SK-N-SH (cell line): Measurements from ENCODE around the gene SMIM3. TPM values are rescaled to one million over a fixed set of nuclear protein-coding genes. Genes with fewer than 3 reads are reported as not detected.

Experiments
- CTCF ChIA-PET: fragments of 300-600, 350-600 bp; formaldehyde crosslinking; extraction: SDS; loops from one replicate; lab custom pipeline; 2021; lab: Yijun Ruan, JAX
- POLR2A ChIA-PET: fragments of 350-600 bp; sonication (Branson Sonifier 250); formaldehyde crosslinking; extraction: SDS; loops from one replicate; lab custom pipeline; 2020; ENCODE audit warnings: antibody characterized with exemption, inconsistent platforms; lab: Yijun Ruan, JAX
- DNase-seq: peaks from one replicate; pipeline ENCODE4 v3.0.0; 2012
- H2AFZ ChIP-seq: fragments of 200-600 bp; sonication (generic); 2 replicates; pipeline ENCODE4 v1.8.1; 2016; ENCODE audit warnings: antibody characterized with exemption, mild to moderate bottlenecking, low read depth
- H3F3A ChIP-seq: fragments of 200-600 bp; sonication (generic); replicated peaks from 2 replicates; pipeline ENCODE3; 2016; ENCODE audit warnings: antibody characterized with exemption, mild to moderate bottlenecking; ENCODE audit not compliant: insufficient read depth
- H3K27ac ChIP-seq, 2 experiments: fragments of 200-500 bp in 1 of 2; fragments of 200-600 bp in 1 of 2; sonication (Bioruptor generic) in 1 of 2; sonication (generic), shearing (Covaris generic) in 1 of 2; 2 replicates each; pipeline versions ENCODE4 v1.5.1 to v1.6.1; 2014 to 2016; ENCODE audit warnings: low read depth in 2 of 2, inconsistent platforms in 1 of 2, low read length in 1 of 2, mild to moderate bottlenecking in 1 of 2, mixed read lengths in 1 of 2
- H3K27me3 ChIP-seq: fragments of 200-600 bp; sonication (generic), shearing (Covaris generic); 2 replicates; pipeline ENCODE4 v1.6.1; 2016; ENCODE audit warnings: mixed run types; ENCODE audit not compliant: insufficient read depth
- H3K36me3 ChIP-seq, 2 experiments: fragments of 200-500 bp in 1 of 2; fragments of 200-600 bp in 1 of 2; sonication (Bioruptor generic) in 1 of 2; sonication (generic) in 1 of 2; replicated peaks in 1 of 2; 2 replicates each; pipeline versions ENCODE3 to v1.5.1; 2014 to 2016; ENCODE audit warnings: low read length in 1 of 2, mild to moderate bottlenecking in 1 of 2; ENCODE audit not compliant: insufficient read depth in 2 of 2, control insufficient read depth in 1 of 2
- H3K4me1 ChIP-seq, 2 experiments: fragments of 200-500 bp in 1 of 2; fragments of 200-600 bp in 1 of 2; sonication (Bioruptor generic) in 1 of 2; sonication (generic), shearing (Covaris generic) in 1 of 2; 2 replicates each; pipeline versions ENCODE4 v1.5.1 to v1.6.1; 2014 to 2016; ENCODE audit warnings: low read depth in 1 of 2, low read length in 1 of 2, mixed run types in 1 of 2; ENCODE audit not compliant: insufficient read depth in 2 of 2, control insufficient read depth in 1 of 2
- H3K4me2 ChIP-seq: fragments of 200-600 bp; sonication (generic), shearing (Covaris generic); 2 replicates; pipeline ENCODE4 v1.6.1; 2017; ENCODE audit warnings: mixed run types
- H3K4me3 ChIP-seq, 2 experiments: fragments of 200-500 bp in 1 of 2; fragments of 200-600 bp in 1 of 2; sonication (Bioruptor generic) in 1 of 2; sonication (generic), shearing (Covaris generic) in 1 of 2; 2 replicates each; pipeline versions ENCODE4 v1.5.1 to v1.8.1; 2014 to 2016; ENCODE audit warnings: low read depth in 2 of 2, inconsistent platforms in 1 of 2, low read length in 1 of 2, mild to moderate bottlenecking in 1 of 2, mixed read lengths in 1 of 2, moderate library complexity in 1 of 2
- H3K79me2 ChIP-seq: fragments of 200-600 bp; sonication (generic); 2 replicates; pipeline ENCODE4 v1.8.1; 2017; ENCODE audit warnings: mild to moderate bottlenecking; ENCODE audit not compliant: insufficient read depth
- H3K9ac ChIP-seq: fragments of 200-600 bp; sonication (generic); 2 replicates; pipeline ENCODE4 v1.6.1; 2017; ENCODE audit warnings: mixed run types
- H3K9me2 ChIP-seq: fragments of 200-600 bp; sonication (generic); 2 replicates; pipeline ENCODE4 v1.6.1; 2017; ENCODE audit warnings: mixed run types
- H3K9me3 ChIP-seq: fragments of 200-600 bp; sonication (generic); 2 replicates; pipeline ENCODE4 v1.6.1; 2017; ENCODE audit warnings: mixed run types, mild to moderate bottlenecking, moderate library complexity
- H4K20me1 ChIP-seq: fragments of 200-600 bp; sonication (generic); 2 replicates; pipeline ENCODE4 v1.6.1; 2017; ENCODE audit warnings: mild to moderate bottlenecking, mixed run types; ENCODE audit not compliant: insufficient read depth
- CHD2 ChIP-seq: fragments of 150-350 bp; IDR thresholded peaks from 2 replicates; pipeline ENCODE4 v1.6.1; 2018; ENCODE audit warnings: low read length; ENCODE audit not compliant: partially characterized antibody
- CTCF ChIP-seq: fragments of 200-600 bp; sonication (generic); IDR thresholded peaks from 2 replicates; pipeline ENCODE4 v1.6.1; 2017; ENCODE audit warnings: antibody characterized with exemption, mild to moderate bottlenecking, moderate library complexity
- FOSL2 ChIP-seq: IDR thresholded peaks from 2 replicates; pipeline ENCODE4 v1.4.0; 2012; ENCODE audit warnings: low read depth, mild to moderate bottlenecking, moderate library complexity, borderline replicate concordance
- GABPA ChIP-seq: IDR thresholded peaks from 2 replicates; pipeline ENCODE4 v1.4.0; 2012; ENCODE audit warnings: low read depth, mild to moderate bottlenecking
- MAX ChIP-seq: IDR thresholded peaks from 2 replicates; pipeline ENCODE4 v1.4.0; 2012; ENCODE audit warnings: low read depth
- MXI1 ChIP-seq: IDR thresholded peaks from 2 replicates; pipeline ENCODE4 v1.6.1; 2012; ENCODE audit warnings: mild to moderate bottlenecking, low read depth, low read length, improper control_type of control experiment
- NFIC ChIP-seq: IDR thresholded peaks from 2 replicates; pipeline ENCODE4 v1.4.0; 2012; ENCODE audit warnings: borderline replicate concordance
- PBX3 ChIP-seq: IDR thresholded peaks from 2 replicates; pipeline ENCODE4; 2012
- POLR2AphosphoS5 ChIP-seq: IDR thresholded peaks from 2 replicates; pipeline ENCODE4 v1.6.1; 2012; ENCODE audit warnings: low read depth, low read length
- RAD21 ChIP-seq: IDR thresholded peaks from 2 replicates; pipeline ENCODE4 v1.6.1; 2012; ENCODE audit warnings: mild to moderate bottlenecking, low read length
- REST ChIP-seq: IDR thresholded peaks from 2 replicates; pipeline ENCODE4 v1.6.1; 2012; ENCODE audit warnings: mild to moderate bottlenecking, low read depth, low read length, moderate library complexity
- RFX5 ChIP-seq: IDR thresholded peaks from 2 replicates; pipeline ENCODE4 v1.6.1; 2012; ENCODE audit warnings: mild to moderate bottlenecking, improper control_type of control experiment, low read length
- RXRA ChIP-seq: IDR thresholded peaks from 2 replicates; pipeline ENCODE4 v1.4.0; 2012; ENCODE audit warnings: low read depth, mild to moderate bottlenecking, borderline replicate concordance
- SMC3 ChIP-seq: IDR thresholded peaks from 2 replicates; pipeline ENCODE4 v1.6.1; 2012; ENCODE audit warnings: low read depth, low read length, improper control_type of control experiment
- TAF1 ChIP-seq: IDR thresholded peaks from 2 replicates; pipeline ENCODE4 v1.6.1; 2012; ENCODE audit warnings: low read depth, mild to moderate bottlenecking, low read length, moderate library complexity, borderline replicate concordance
- TCF12 ChIP-seq: IDR thresholded peaks from 2 replicates; pipeline ENCODE4 v1.4.0; 2012
- USF1 ChIP-seq: IDR thresholded peaks from 2 replicates; pipeline ENCODE4 v1.4.0; 2012; ENCODE audit warnings: low read depth, borderline replicate concordance
- USF2 ChIP-seq: fragments of 150-350 bp; IDR thresholded peaks from 2 replicates; pipeline ENCODE4 v1.6.1; 2017; ENCODE audit warnings: antibody characterized with exemption, low read length, low read depth, borderline replicate concordance
- ZBTB33 ChIP-seq: IDR thresholded peaks from 2 replicates; pipeline ENCODE4 v1.4.0; 2012; ENCODE audit warnings: low read depth, borderline replicate concordance
- whole genome bisulfite sequencing: methylation state at CpG from one replicate; pipeline ENCODE4 v1.1.6; 2017; ENCODE audit warnings: low lambda C conversion rate; 5-methylcytosine and 5-hydroxymethylcytosine counted together
- polyA plus RNA-seq, 3 experiments: library from polyadenylated mRNA; depleted of rRNA; stranded (reverse); fragments of >200 nt; gene quantifications; 2 replicates each; pipeline ENCODE4 v1.2.3, GENCODE V29; 2012

Gene SMIM3
- polyA plus RNA-seq, 1 of the 3 experiments (the other 2 are of a cell fraction), result 39.9 TPM

GRCh38 chr5:150809363-150809762 lies 30.8 kb downstream of the SMIM3 start:
- CTCF ChIA-PET, result interaction anchor here (0.8 to 1.4 kb wide), 2 partner anchors 8 to 37 kb away, joined by 3 to 6 read pairs; partner anchors contain the start of gene IRGM
- H4K20me1 ChIP-seq, result no peaks in the 10 kb centered on the region

More at GRCh38 chr5:150809363-150809762, 30.8 kb downstream of the SMIM3 start:
- H3F3A ChIP-seq, result no peaks in the 10 kb centered on the region
- no peak overlapping the region for H3K9ac ChIP-seq
- H3K27ac ChIP-seq, result no peak overlapping the region
- H3K4me1 ChIP-seq, result no peaks in the 10 kb centered on the region
- H3K27me3 ChIP-seq, result no peaks in the 10 kb centered on the region
- H3K4me2 ChIP-seq, result no peak overlapping the region
- POLR2A ChIA-PET, result no interaction called here
- peaks cover 0 to 3% of the 10 kb centered on the region in 2 experiments for H3K36me3 ChIP-seq
- no peak overlapping the region for H2AFZ ChIP-seq
- TF ChIP-seq RFX5 (no peak), USF2 (no peak), CHD2 (no peak), SMC3 (no peak), TCF12 (no peak), ZBTB33 (no peak), GABPA (no peak), REST (no peak), RAD21 (no peak), MXI1 (no peak), RXRA (no peak), CTCF (no peak), USF1 (no peak), PBX3 (no peak), FOSL2 (no peak), MAX (no peak), POLR2AphosphoS5 (no peak), NFIC (no peak), TAF1 (no peak)
- no peaks in the 10 kb centered on the region for H3K9me3 ChIP-seq
- 66% methylated on average over 3 of the region's 3 CpGs for WGBS
- H3K9me2 ChIP-seq, result no peaks in the 10 kb centered on the region
- DNase-seq, result no peak
- no peaks in the 10 kb centered on the region for H3K79me2 ChIP-seq
- no peak overlapping the region for H3K4me3 ChIP-seq
